ENCODE results near the gene HSD17B2. TPM values are rescaled to one million over a fixed set of nuclear protein-coding genes. Genes with fewer than 3 reads are reported as not detected.

HSD17B2 gene
- total and polyA plus RNA-seq, 2 of the 4 experiments (the other 2 are of a cell fraction) = 0.12 to 0.18 TPM

GRCh38 chr16:82006036-82006435, 29.0 kb upstream of the HSD17B2 start:
- in situ Hi-C loops (cut with MboI; ENCODE audit: low sequenced_read_pairs) = no loop called here
- no peak overlapping the region for H3K56ac ChIP-seq (ENCODE audit: extremely low read depth, insufficient read depth, low read length)
- H2BK120ac ChIP-seq (ENCODE audit: low read depth, low read length) = no peak overlapping the region
- H3K9ac ChIP-seq (ENCODE audit: low read depth, low read length) = no peak overlapping the region
- no peak overlapping the region for H3K4me2 ChIP-seq (ENCODE audit: low read depth, low read length)
- H2BK5ac ChIP-seq (ENCODE audit: low read depth, low read length, poor library complexity, severe bottlenecking) = no peak overlapping the region
- no peak overlapping the region for H3K18ac ChIP-seq (ENCODE audit: low read depth, low read length)
- H4K8ac ChIP-seq (ENCODE audit: low read depth in 2 of 2, low read length in 2 of 2) = no peak overlapping the region
- H2AFZ ChIP-seq (replicated peaks; ENCODE audit: low read length, poor library complexity) = no peak overlapping the region
- no CpG with 5 or more reads among the region's 5 CpGs for WGBS, 2 experiments (ENCODE audit: extremely low coverage in 2 of 2, insufficient read length in 1 of 2)
- no peaks in the 10 kb centered on the region for H4K20me1 ChIP-seq (ENCODE audit: insufficient read depth, low read length)
- H3K4me1 ChIP-seq (ENCODE audit: control insufficient read depth, insufficient read depth, low read length) = no peaks in the 10 kb centered on the region
- intact Hi-C loops (cut with micrococcal nuclease) = no loop called here
- peaks cover 1% of the 10 kb centered on the region; the same call in 1 of the 2 replicates for H3K36me3 ChIP-seq (ENCODE audit: control insufficient read depth, insufficient read depth, low read length)
- peaks cover 3% of the 10 kb centered on the region for H3K27me3 ChIP-seq (ENCODE audit: control insufficient read depth, insufficient read depth, low read length)
- H3K14ac ChIP-seq (replicated peaks; ENCODE audit: low read depth, low read length) = no peak overlapping the region
- H2AK5ac ChIP-seq (ENCODE audit: low read depth, low read length) = no peak overlapping the region
- CTCF ChIA-PET = no interaction called here
- H3K9me1 ChIP-seq (ENCODE audit: insufficient read depth, low read length) = no peaks in the 10 kb centered on the region
- H2AK9ac ChIP-seq (replicated peaks; ENCODE audit: low read depth, low read length, poor library complexity) = no peak overlapping the region
- no peak overlapping the region for H3K4ac ChIP-seq (ENCODE audit: low read depth, low read length)
- H4K5ac ChIP-seq (ENCODE audit: low read depth, low read length) = no peak overlapping the region
- H3K27ac ChIP-seq (ENCODE audit: insufficient read depth, low read length) = no peak overlapping the region
- no TSS peak for BruUV-seq (replicated peaks)
- H3K79me1 ChIP-seq (ENCODE audit: low read depth in 1 of 2, low read length in 2 of 2) = no peaks in the 10 kb centered on the region
- POLR2A ChIA-PET (ENCODE audit: unreplicated experiment) = no interaction called here
- peaks cover 7% of the 10 kb centered on the region for H3K9me3 ChIP-seq (ENCODE audit: control insufficient read depth, insufficient read depth, low read length)
- dilution Hi-C loops (cut with HindIII; ENCODE audit: low sequenced_read_pairs, unreplicated experiment) = no loop called here
- H3K4me3 ChIP-seq (ENCODE audit: insufficient read depth, low read depth, low read length) = no peak overlapping the region
- TF ChIP-seq SMC3 (IDR thresholded peaks at IDR 0.05; ENCODE audit: low read depth, low read length) (no peak), CEBPB (IDR thresholded peaks at IDR 0.05; ENCODE audit: low read depth, low read length) (no peak), MAZ (IDR thresholded peaks at IDR 0.05; ENCODE audit: borderline replicate concordance, low read depth, low read length) (no peak), BHLHE40 (IDR thresholded peaks at IDR 0.05; ENCODE audit: low read depth, low read length) (no peak)
- no peak overlapping the region for H2BK20ac ChIP-seq (ENCODE audit: low read depth, low read length)
- H4K91ac ChIP-seq (ENCODE audit: insufficient read depth, low read depth, low read length) = no peak overlapping the region
- ATAC-seq (ENCODE audit: low read depth) (no peak), DNase-seq (no peak)
- no peak overlapping the region for H3K23ac ChIP-seq (ENCODE audit: low read depth, low read length)
- no peak overlapping the region for H2BK15ac ChIP-seq (ENCODE audit: low read depth, low read length)

Measured in IMR-90 (cell line).